C4-2B (cell line): ENCODE data around the gene ZFP57.
"Not testable (repeated sequence)": the region's sequence is repeated elsewhere in the genome, so short reads cannot be mapped to it uniquely, and the experiment has no call there.

ENCODE experiments used
- ZFX ChIP-seq: fragments of 450-650 bp; IDR thresholded peaks from 2 replicates; pipeline ENCODE4 v1.6.1; 2017
- TF ChIP-seq, protein P1 (sequence below): fragments of 450-650 bp; conservative IDR thresholded peaks from 2 replicates; pipeline ENCODE4 v1.5.1; 2017; ENCODE audit warnings: mild to moderate bottlenecking

DNA sequence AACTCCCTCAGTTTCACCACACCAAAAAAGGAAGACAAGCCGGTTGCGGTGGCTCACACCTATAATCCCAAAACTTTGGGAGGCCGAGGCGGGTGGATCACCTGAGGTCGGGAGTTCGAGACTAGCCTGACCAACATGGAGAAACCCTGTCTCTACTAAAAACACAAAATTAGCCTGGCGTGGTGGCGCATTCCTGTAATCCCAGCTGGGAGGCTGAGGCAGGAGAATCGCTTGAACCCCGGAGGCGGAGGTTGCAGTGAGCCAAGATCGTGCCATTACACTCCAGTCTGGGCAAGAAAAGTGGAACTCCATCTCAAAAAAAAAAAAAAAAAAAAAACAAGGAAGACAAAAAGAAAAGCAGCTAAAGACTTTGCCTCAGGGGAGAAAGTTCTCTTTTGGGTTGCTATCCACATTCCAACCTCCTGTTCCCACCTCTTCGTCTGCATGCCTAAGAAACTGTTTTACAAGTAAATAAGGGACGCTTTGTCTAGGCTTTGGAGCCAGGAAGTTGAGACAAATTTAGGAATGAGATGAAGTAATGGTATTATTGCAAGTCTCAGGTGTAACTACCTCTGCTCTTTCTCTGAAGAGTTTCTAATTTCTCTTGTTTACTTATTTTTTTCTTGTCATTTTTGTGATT lies 19.3 kb downstream of the ZFP57 start:
- TF ChIP-seq, protein P1, sequence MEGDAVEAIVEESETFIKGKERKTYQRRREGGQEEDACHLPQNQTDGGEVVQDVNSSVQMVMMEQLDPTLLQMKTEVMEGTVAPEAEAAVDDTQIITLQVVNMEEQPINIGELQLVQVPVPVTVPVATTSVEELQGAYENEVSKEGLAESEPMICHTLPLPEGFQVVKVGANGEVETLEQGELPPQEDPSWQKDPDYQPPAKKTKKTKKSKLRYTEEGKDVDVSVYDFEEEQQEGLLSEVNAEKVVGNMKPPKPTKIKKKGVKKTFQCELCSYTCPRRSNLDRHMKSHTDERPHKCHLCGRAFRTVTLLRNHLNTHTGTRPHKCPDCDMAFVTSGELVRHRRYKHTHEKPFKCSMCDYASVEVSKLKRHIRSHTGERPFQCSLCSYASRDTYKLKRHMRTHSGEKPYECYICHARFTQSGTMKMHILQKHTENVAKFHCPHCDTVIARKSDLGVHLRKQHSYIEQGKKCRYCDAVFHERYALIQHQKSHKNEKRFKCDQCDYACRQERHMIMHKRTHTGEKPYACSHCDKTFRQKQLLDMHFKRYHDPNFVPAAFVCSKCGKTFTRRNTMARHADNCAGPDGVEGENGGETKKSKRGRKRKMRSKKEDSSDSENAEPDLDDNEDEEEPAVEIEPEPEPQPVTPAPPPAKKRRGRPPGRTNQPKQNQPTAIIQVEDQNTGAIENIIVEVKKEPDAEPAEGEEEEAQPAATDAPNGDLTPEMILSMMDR = not testable (repeated sequence)
- TF ChIP-seq ZFX = not testable (repeated sequence)
